ENCODE data around the gene DOCK10. TPM values are rescaled to one million over a fixed set of nuclear protein-coding genes. Genes with fewer than 3 reads are reported as not detected.

DOCK10 gene
- total RNA-seq, 6 experiments from 2014 or later: 61.1 to 78.8 (median 75.8) TPM

GRCh38 chr2:224796695-224797305 is 245.5 kb downstream of the DOCK10 start:
- Mint-ChIP-seq H3K36me3 (ENCODE audit: low read depth) (peaks cover 50% of the 10 kb centered on the region), H3K27ac (peak overlapping the region; percentile 29; the same call in 1 of the 2 replicates), H3K4me3 (no peak overlapping the region), H3K9me3 (no peaks in the 10 kb centered on the region), H3K4me1 (ENCODE audit: low read depth) (peaks cover 11% of the 10 kb centered on the region), H3K27me3 (ENCODE audit: insufficient read depth) (no peaks in the 10 kb centered on the region; the same call in none of the 2 replicates)
- DNase-seq: no peak
- TF ChIP-seq CTCF (IDR thresholded peaks at IDR 0.05): no peak

GRCh38 chr2:224793946-224794345 is 248.3 kb downstream of the DOCK10 start:
- Mint-ChIP-seq H3K9me3 (no peaks in the 10 kb centered on the region), H3K4me1 (ENCODE audit: low read depth) (peaks cover 9% of the 10 kb centered on the region; the same call in 1 of the 2 replicates), H3K27me3 (ENCODE audit: insufficient read depth) (no peaks in the 10 kb centered on the region; the same call in none of the 2 replicates), H3K36me3 (ENCODE audit: low read depth) (peaks cover 38% of the 10 kb centered on the region), H3K4me3 (no peak overlapping the region), H3K27ac (peak overlapping the region; percentile 41)
- TF ChIP-seq CTCF (IDR thresholded peaks at IDR 0.05): no peak
- peak; percentile 25 for DNase-seq

GRCh38 chr2:224786848-224787247 is 255.4 kb downstream of the DOCK10 start:
- H3K9me3 Mint-ChIP-seq: no peaks in the 10 kb centered on the region
- H3K27me3 Mint-ChIP-seq (ENCODE audit: insufficient read depth): no peaks in the 10 kb centered on the region
- no peak for DNase-seq
- H3K4me3 Mint-ChIP-seq: no peak overlapping the region
- peaks cover 44% of the 10 kb centered on the region for H3K36me3 Mint-ChIP-seq (ENCODE audit: low read depth)
- TF ChIP-seq CTCF (IDR thresholded peaks at IDR 0.05): no peak
- H3K4me1 Mint-ChIP-seq (ENCODE audit: low read depth): peaks cover 12% of the 10 kb centered on the region
- H3K27ac Mint-ChIP-seq: no peak overlapping the region

GRCh38 chr2:224781400-224781799 is 260.9 kb downstream of the DOCK10 start:
- no peaks in the 10 kb centered on the region for H3K9me3 Mint-ChIP-seq
- peak overlapping the region; percentile 4; the same call in 1 of the 2 replicates for H3K27ac Mint-ChIP-seq
- peaks cover 3% of the 10 kb centered on the region; the same call in 1 of the 2 replicates for H3K27me3 Mint-ChIP-seq (ENCODE audit: insufficient read depth)
- H3K36me3 Mint-ChIP-seq (ENCODE audit: low read depth): peaks cover 28% of the 10 kb centered on the region
- no peak for DNase-seq
- TF ChIP-seq CTCF (IDR thresholded peaks at IDR 0.05): no peak
- peaks cover 23% of the 10 kb centered on the region for H3K4me1 Mint-ChIP-seq (ENCODE audit: low read depth)
- no peak overlapping the region for H3K4me3 Mint-ChIP-seq

GRCh38 chr2:224780823-224781222 is 261.4 kb downstream of the DOCK10 start:
- Mint-ChIP-seq H3K27ac (no peak overlapping the region; the same call in 1 of the 2 replicates), H3K4me1 (ENCODE audit: low read depth) (peaks cover 23% of the 10 kb centered on the region), H3K27me3 (ENCODE audit: insufficient read depth) (peaks cover 3% of the 10 kb centered on the region; the same call in 1 of the 2 replicates), H3K4me3 (no peak overlapping the region), H3K36me3 (ENCODE audit: low read depth) (peaks cover 25% of the 10 kb centered on the region; the same call in 1 of the 2 replicates), H3K9me3 (no peaks in the 10 kb centered on the region)
- TF ChIP-seq CTCF (IDR thresholded peaks at IDR 0.05): no peak
- no peak for DNase-seq
